Glutamatergic neuron (in vitro differentiated cells): ENCODE results near the gene FHOD3. TPM values are rescaled to one million over a fixed set of nuclear protein-coding genes. Genes with fewer than 3 reads are reported as not detected.

Experiments used
- DNase-seq: peaks from one replicate; pipeline ENCODE4 v3.0.0; 2022
- H3K27ac Mint-ChIP-seq: one replicate; pipeline ENCODE4 v1.8.0; 2020; ENCODE audit warnings: mild to moderate bottlenecking, mixed read lengths, inconsistent platforms; ENCODE audit not compliant: unreplicated experiment
- H3K27me3 Mint-ChIP-seq: one replicate; pipeline ENCODE4 v1.8.0; 2020; ENCODE audit warnings: mild to moderate bottlenecking, moderate library complexity, mixed read lengths, inconsistent platforms; ENCODE audit not compliant: unreplicated experiment
- H3K36me3 Mint-ChIP-seq: one replicate; pipeline ENCODE4 v1.8.0; 2020; ENCODE audit warnings: mild to moderate bottlenecking, mixed read lengths, inconsistent platforms; ENCODE audit not compliant: unreplicated experiment
- H3K4me1 Mint-ChIP-seq: one replicate; pipeline ENCODE4 v1.8.0; 2020; ENCODE audit warnings: mild to moderate bottlenecking, low read depth, mixed read lengths, inconsistent platforms; ENCODE audit not compliant: unreplicated experiment
- H3K4me3 Mint-ChIP-seq: one replicate; pipeline ENCODE4 v1.8.0; 2020; ENCODE audit warnings: mild to moderate bottlenecking, mixed read lengths, inconsistent platforms; ENCODE audit not compliant: unreplicated experiment
- H3K9me3 Mint-ChIP-seq: one replicate; pipeline ENCODE4 v1.8.0; 2020; ENCODE audit warnings: mild to moderate bottlenecking, moderate library complexity, mixed read lengths, inconsistent platforms; ENCODE audit not compliant: unreplicated experiment
- CTCF ChIP-seq: fragments of 200-600 bp; sonication (generic); IDR thresholded peaks from one replicate; pipeline ENCODE4 v1.5.0; 2021; ENCODE audit not compliant: partially characterized antibody, unreplicated experiment
- total RNA-seq: library from RNA; stranded (reverse); fragmentation: NEBNext Ultra II Directional; extraction: Animal tissue kit (Norgen Biotek cat#: 25700); gene quantifications from one replicate; pipeline ENCODE4 v1.2.1, GENCODE V29; 2021; ENCODE audit not compliant: unreplicated experiment

FHOD3 gene
- total RNA-seq, 1 donor from 2014 or later = 21.2 TPM

- Mint-ChIP-seq H3K27ac (no peak overlapping the region), H3K4me3 (no peak overlapping the region), H3K36me3 (no peaks in the 10 kb centered on the region), H3K4me1 (no peaks in the 10 kb centered on the region), H3K9me3 (no peaks in the 10 kb centered on the region), H3K27me3 (peaks cover 2% of the 10 kb centered on the region)
- TF ChIP-seq CTCF = no peak
- no peak for DNase-seq
These were observed 356.4 kb downstream of the FHOD3 start for GRCh38 chr18:36653870-36654269.

- Mint-ChIP-seq H3K4me1 (no peaks in the 10 kb centered on the region), H3K27ac (no peak overlapping the region), H3K4me3 (no peak overlapping the region), H3K27me3 (peaks cover 2% of the 10 kb centered on the region), H3K36me3 (no peaks in the 10 kb centered on the region), H3K9me3 (no peaks in the 10 kb centered on the region)
- TF ChIP-seq CTCF = no peak
- DNase-seq = no peak
These were observed 357.6 kb downstream of the FHOD3 start for GRCh38 chr18:36655074-36655473.

DNA sequence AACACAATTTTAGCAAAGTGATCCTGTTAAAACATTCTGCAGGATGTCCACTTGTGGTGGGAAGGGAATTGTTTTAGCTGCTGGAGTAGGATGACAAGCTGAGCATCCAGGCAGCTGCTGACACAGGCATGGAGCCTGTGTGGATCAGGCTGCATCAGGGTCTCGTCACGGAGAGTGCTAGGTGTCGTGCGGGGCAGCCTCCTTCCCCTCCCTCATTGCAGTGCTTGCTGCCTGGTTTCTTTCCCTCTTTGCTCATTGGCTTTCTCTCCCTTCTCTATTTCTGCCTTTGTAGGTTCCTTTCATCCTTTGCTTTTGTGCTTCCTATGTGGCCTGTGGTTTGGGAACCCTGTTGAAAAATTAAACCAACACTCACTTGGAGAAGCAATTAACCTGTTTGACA, 358.4 kb downstream of the FHOD3 start:
- H3K4me1 Mint-ChIP-seq = no peaks in the 10 kb centered on the region
- no peak overlapping the region for H3K4me3 Mint-ChIP-seq
- TF ChIP-seq CTCF = no peak
- DNase-seq = no peak
- no peaks in the 10 kb centered on the region for H3K27me3 Mint-ChIP-seq
- no peak overlapping the region for H3K27ac Mint-ChIP-seq
- H3K9me3 Mint-ChIP-seq = no peaks in the 10 kb centered on the region
- no peaks in the 10 kb centered on the region for H3K36me3 Mint-ChIP-seq

- Mint-ChIP-seq H3K9me3 (no peaks in the 10 kb centered on the region), H3K27me3 (no peaks in the 10 kb centered on the region), H3K36me3 (no peaks in the 10 kb centered on the region), H3K4me3 (no peak overlapping the region), H3K27ac (no peak overlapping the region), H3K4me1 (no peaks in the 10 kb centered on the region)
- no peak for DNase-seq
- TF ChIP-seq CTCF = no peak
These were observed 361.1 kb downstream of the FHOD3 start for GRCh38 chr18:36658611-36659010.

- no peak overlapping the region for H3K4me3 Mint-ChIP-seq
- no peak for DNase-seq
- TF ChIP-seq CTCF = no peak
- no peak overlapping the region for H3K27ac Mint-ChIP-seq
- H3K4me1 Mint-ChIP-seq = no peaks in the 10 kb centered on the region
- no peaks in the 10 kb centered on the region for H3K9me3 Mint-ChIP-seq
- H3K36me3 Mint-ChIP-seq = no peaks in the 10 kb centered on the region
- H3K27me3 Mint-ChIP-seq = peaks cover 2% of the 10 kb centered on the region
These were observed 362.8 kb downstream of the FHOD3 start for GRCh38 chr18:36660311-36660710.
